OCI-LY3 (cell line): ENCODE results near the gene NAPB.
A peak's percentile ranks its signal among the peaks of the same experiment; 100 is the strongest.
"Not testable (repeated sequence)": the region's sequence is repeated elsewhere in the genome, so short reads cannot be mapped to it uniquely, and the experiment has no call there.

Experiments
- H2AFZ ChIP-seq: fragments of 200-600, 300-600 bp; shearing (Covaris generic); 2 replicates; pipeline ENCODE4 v1.6.0; 2014; ENCODE audit warnings: antibody characterized with exemption, low read depth, low read length
- H3K27ac ChIP-seq: fragments of 200-600, 300-600 bp; sonication (generic); 2 replicates; pipeline ENCODE4 v1.5.1; 2014; ENCODE audit warnings: mild to moderate bottlenecking, low read length, moderate library complexity, mixed read lengths
- H3K27me3 ChIP-seq: fragments of 200-600, 300-600 bp; sonication (generic); 2 replicates; pipeline ENCODE4 v1.6.1; 2014; ENCODE audit warnings: low read depth, low read length, mixed read lengths
- H3K36me3 ChIP-seq: fragments of 200-600, 300-600 bp; sonication (generic); replicated peaks from 2 replicates; pipeline ENCODE3; 2014; ENCODE audit warnings: low read depth, low read length, mixed read lengths
- H3K4me1 ChIP-seq: fragments of 300-600, 200-600 bp; sonication (generic); 2 replicates; pipeline ENCODE4 v1.6.1; 2014; ENCODE audit warnings: low read length, mixed read lengths
- H3K4me2 ChIP-seq: fragments of 200-600, 300-600 bp; sonication (generic); 2 replicates; pipeline ENCODE4 v1.6.1; 2014; ENCODE audit warnings: low read length, mixed read lengths
- H3K4me3 ChIP-seq: fragments of 300-600, 200-600 bp; sonication (generic); 2 replicates; pipeline ENCODE4 v1.5.1; 2014; ENCODE audit warnings: antibody characterized with exemption, mild to moderate bottlenecking, low read length, moderate library complexity
- H3K79me2 ChIP-seq: fragments of 300-600, 200-600 bp; shearing (Covaris generic); 2 replicates; pipeline ENCODE4 v1.6.1; 2014; ENCODE audit warnings: mild to moderate bottlenecking, low read length, mixed read lengths
- H3K9ac ChIP-seq: fragments of 300-600, 200-600 bp; shearing (Covaris generic); 2 replicates; pipeline ENCODE4 v1.6.0; 2014; ENCODE audit warnings: mild to moderate bottlenecking, low read length, moderate library complexity
- H3K9me3 ChIP-seq: fragments of 200-600, 300-600 bp; shearing (Covaris generic); 2 replicates; pipeline ENCODE4 v1.6.1; 2014; ENCODE audit warnings: low read length, mixed read lengths; ENCODE audit not compliant: insufficient read depth
- H4K20me1 ChIP-seq: fragments of 200-600, 300-600 bp; sonication (generic); 2 replicates; pipeline ENCODE4 v1.6.1; 2016; ENCODE audit warnings: low read length, mixed read lengths; ENCODE audit not compliant: insufficient read depth
- EZH2phosphoT487 ChIP-seq: fragments of 200-600 bp; shearing (Covaris generic); IDR thresholded peaks from 2 replicates; pipeline ENCODE4 v1.6.1; 2018; ENCODE audit warnings: antibody characterized with exemption, mixed run types, low read depth
- TF ChIP-seq, protein P1 (sequence below): fragments of 200-600, 300-600 bp; sonication (generic); IDR thresholded peaks from 2 replicates; pipeline ENCODE4 v1.5.1; 2014; ENCODE audit warnings: antibody characterized with exemption, low read length, low read depth

The NAPB gene

DNA sequence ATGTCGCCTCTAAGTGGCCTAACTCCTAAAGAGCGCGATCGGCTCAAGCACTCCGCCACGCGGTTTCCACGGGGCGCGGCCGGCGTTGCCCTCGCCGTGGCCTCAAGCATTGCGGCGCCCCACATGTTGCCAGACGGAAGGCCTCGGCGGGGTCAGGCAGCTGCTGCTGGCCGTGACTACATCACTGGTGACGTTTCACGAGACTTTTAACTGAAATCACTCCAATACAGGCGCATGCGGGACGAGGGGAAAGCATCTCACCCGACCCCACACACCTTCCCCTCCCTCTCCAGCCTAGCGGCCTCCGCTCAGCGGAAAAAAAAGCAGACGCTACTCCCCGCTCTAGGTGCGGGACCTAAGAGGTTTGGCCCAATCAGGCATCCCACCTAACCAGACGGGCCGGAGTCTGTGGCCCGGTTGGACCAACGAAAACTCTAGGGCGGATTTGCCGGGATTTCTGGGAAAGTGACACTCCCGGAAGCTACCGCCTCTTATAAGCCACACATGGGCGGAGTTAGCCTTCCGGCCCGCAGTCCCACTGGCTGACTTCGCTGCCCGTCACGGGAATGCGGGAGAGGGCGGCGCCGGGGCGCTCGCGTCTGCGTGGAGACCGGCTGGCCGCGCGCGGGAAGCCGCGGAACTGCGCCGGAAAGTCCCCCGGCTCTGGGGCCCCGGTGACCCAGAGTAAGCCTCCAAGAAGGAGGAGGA, 70.9 kb downstream of the NAPB start, which contains the start of gene NXT1:
Gene NXT1, plus strand, starts transcription at position 596 of the 708 bp plus-strand sequence. CDS start 3,251 bp downstream, outside the sequence.
- no peak for TF ChIP-seq EZH2phosphoT487
- TF ChIP-seq, protein P1, sequence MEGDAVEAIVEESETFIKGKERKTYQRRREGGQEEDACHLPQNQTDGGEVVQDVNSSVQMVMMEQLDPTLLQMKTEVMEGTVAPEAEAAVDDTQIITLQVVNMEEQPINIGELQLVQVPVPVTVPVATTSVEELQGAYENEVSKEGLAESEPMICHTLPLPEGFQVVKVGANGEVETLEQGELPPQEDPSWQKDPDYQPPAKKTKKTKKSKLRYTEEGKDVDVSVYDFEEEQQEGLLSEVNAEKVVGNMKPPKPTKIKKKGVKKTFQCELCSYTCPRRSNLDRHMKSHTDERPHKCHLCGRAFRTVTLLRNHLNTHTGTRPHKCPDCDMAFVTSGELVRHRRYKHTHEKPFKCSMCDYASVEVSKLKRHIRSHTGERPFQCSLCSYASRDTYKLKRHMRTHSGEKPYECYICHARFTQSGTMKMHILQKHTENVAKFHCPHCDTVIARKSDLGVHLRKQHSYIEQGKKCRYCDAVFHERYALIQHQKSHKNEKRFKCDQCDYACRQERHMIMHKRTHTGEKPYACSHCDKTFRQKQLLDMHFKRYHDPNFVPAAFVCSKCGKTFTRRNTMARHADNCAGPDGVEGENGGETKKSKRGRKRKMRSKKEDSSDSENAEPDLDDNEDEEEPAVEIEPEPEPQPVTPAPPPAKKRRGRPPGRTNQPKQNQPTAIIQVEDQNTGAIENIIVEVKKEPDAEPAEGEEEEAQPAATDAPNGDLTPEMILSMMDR: no peak
- peak within 1 kb of the TSS; percentile 59 for H2AFZ ChIP-seq

GRCh38 chr20:23349338-23350195, 71.7 kb downstream of the NAPB start:
- Histone ChIP-seq H4K20me1 (peaks cover 20% of the 10 kb centered on the region), H3K9ac (peak overlapping the region; percentile 100), H3K9me3 (no peaks in the 10 kb centered on the region), H2AFZ (peak overlapping the region; percentile 55), H3K4me3 (peak overlapping the region; percentile 99), H3K36me3 (peaks cover 16% of the 10 kb centered on the region), H3K27ac (peak overlapping the region; percentile 91), H3K4me2 (peak overlapping the region; percentile 97), H3K4me1 (peaks cover 26% of the 10 kb centered on the region), H3K27me3 (no peaks in the 10 kb centered on the region), H3K79me2 (peaks cover 57% of the 10 kb centered on the region)
- TF ChIP-seq, protein P1: peak; percentile 70
- TF ChIP-seq EZH2phosphoT487: no peak

More for the DNA sequence above, 70.9 kb downstream of the NAPB start, which contains the start of gene NXT1:
- H3K4me1 ChIP-seq: peaks cover 26% of the 10 kb centered on the region
- peaks cover 20% of the 10 kb centered on the region for H4K20me1 ChIP-seq
- H3K27ac ChIP-seq: peak within 1 kb of the TSS; percentile 91
- no peaks in the 10 kb centered on the region for H3K9me3 ChIP-seq
- peaks cover 64% of the 10 kb centered on the region for H3K79me2 ChIP-seq
- no peaks in the 10 kb centered on the region for H3K27me3 ChIP-seq
- peak within 1 kb of the TSS; percentile 99 for H3K4me3 ChIP-seq
- peaks cover 23% of the 10 kb centered on the region for H3K36me3 ChIP-seq
- peak within 1 kb of the TSS; percentile 100 for H3K9ac ChIP-seq
- peak within 1 kb of the TSS; percentile 97 for H3K4me2 ChIP-seq

DNA sequence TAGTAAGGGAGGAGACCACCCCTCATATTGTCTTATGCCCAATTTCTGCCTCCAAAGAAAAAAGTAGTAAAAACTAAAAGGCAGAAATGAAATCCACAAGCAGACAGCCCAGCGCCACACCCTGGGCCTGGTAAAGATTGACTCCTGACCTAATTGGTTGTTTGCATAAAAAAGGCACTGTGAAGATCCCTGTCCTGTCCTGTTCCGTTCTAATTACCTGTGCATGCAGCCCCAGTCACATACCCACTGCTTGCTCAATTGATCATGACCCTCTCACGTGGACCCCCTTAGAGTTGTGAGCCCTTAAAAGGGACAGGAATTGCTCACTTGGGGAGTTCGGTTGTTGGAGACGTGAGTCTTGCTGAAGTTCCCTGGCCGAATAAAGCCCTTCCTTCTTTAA, 72.8 kb downstream of the NAPB start:
- H3K36me3 ChIP-seq: peaks cover 11% of the 10 kb centered on the region
- H3K27ac ChIP-seq, H3K27me3 ChIP-seq, H2AFZ ChIP-seq, H3K9me3 ChIP-seq: not testable (repeated sequence)
- peaks cover 18% of the 10 kb centered on the region for H4K20me1 ChIP-seq
- H3K4me3 ChIP-seq: peak overlapping the region; percentile 99; the same call in 1 of the 2 replicates
- peak overlapping the region; percentile 97 for H3K4me2 ChIP-seq
- H3K79me2 ChIP-seq: peaks cover 46% of the 10 kb centered on the region
- 0 out of 2 replicates have a peak overlapping the region, but pooled peaks have one; percentile 100 for H3K9ac ChIP-seq
- H3K4me1 ChIP-seq: peaks cover 26% of the 10 kb centered on the region

DNA sequence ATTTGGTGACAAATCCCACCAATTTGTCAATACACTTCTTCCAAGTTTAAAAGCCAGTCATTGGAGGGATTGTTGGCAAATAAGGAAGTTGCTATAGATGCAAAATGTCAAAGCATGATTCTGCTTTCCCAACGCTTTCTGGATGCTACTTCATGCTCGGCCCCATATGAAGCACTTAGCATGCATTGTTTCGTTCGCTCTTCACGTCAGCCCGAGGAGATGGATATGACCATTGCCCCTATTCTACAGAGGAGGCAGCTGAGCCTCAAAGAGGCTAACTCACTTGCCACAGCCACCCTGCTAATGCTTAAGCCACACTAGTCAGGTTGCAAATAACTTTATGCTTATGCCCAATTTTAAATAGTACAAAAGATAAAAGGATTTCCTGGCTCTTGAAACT, 73.5 kb downstream of the NAPB start:
- no peak overlapping the region for H3K4me2 ChIP-seq
- peaks cover 26% of the 10 kb centered on the region for H3K4me1 ChIP-seq
- peaks cover 14% of the 10 kb centered on the region for H4K20me1 ChIP-seq
- no peak overlapping the region for H3K27ac ChIP-seq
- H3K36me3 ChIP-seq: peaks cover 8% of the 10 kb centered on the region
- H3K9me3 ChIP-seq: no peaks in the 10 kb centered on the region
- no peak overlapping the region for H3K4me3 ChIP-seq
- TF ChIP-seq, protein P1: no peak
- TF ChIP-seq EZH2phosphoT487: no peak
- H3K9ac ChIP-seq: no peak overlapping the region
- peaks cover 39% of the 10 kb centered on the region for H3K79me2 ChIP-seq
- H3K27me3 ChIP-seq: no peaks in the 10 kb centered on the region
- no peak overlapping the region for H2AFZ ChIP-seq
